Measurements from ENCODE around the gene CHCHD6.

DNA sequence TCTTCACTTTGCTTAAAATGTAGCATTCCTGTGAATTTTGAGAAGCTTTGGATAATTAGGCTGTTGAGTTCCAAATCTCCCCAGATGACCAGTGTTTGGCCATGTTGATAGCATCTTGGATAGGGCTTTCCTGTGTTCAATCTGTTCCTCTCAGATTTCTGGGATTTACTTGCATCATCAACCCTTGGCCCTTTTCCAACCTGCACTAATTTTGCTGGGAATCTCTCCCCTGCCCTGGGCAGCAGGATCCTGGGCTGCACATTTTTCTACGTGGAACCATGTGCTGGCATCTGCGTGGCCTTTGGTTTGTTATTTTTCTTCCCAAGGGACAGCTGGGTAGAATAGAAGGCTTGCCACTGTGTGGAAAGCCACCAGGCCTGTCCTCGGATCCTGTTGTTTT lies 203.5 kb downstream of the CHCHD6 start:
- TF ChIP-seq CTCF (conservative IDR thresholded peaks at IDR 0.05 in 1 of 2, IDR thresholded peaks at IDR 0.05 in 1 of 2; ENCODE audit: extremely low read depth in 1 of 2, insufficient read depth in 1 of 2, low read depth in 1 of 2, low read length in 2 of 2): no peak
- no peak for TF ChIP-seq EZH2 (IDR thresholded peaks at IDR 0.05; ENCODE audit: borderline replicate concordance, low read length)

All from mammary epithelial cell (primary cell).